T-helper 2 cell treated with Interferon-gamma antibody and Interleukin-4, amounts not matched to agents 100 ng/mL and 5 ng/mL, for 36 hours (primary cell): ENCODE measurements around the gene TSPAN10. TPM values are rescaled to one million over a fixed set of nuclear protein-coding genes. Genes with fewer than 3 reads are reported as not detected.
"Not testable (repeated sequence)": the region's sequence is repeated elsewhere in the genome, so short reads cannot be mapped to it uniquely, and the experiment has no call there.

Source experiments
- intact Hi-C: fragments of 100-400 bp; cut with micrococcal nuclease; formaldehyde crosslinking; loops from one replicate; pipeline ENCODE4 v1.15.1; 2023
- total RNA-seq: library from RNA; stranded (reverse); gene quantifications from 2 replicates; pipeline ENCODE4 v1.2.3, GENCODE V29; 2022

TSPAN10 gene
- total RNA-seq: 0.39 and 0.61 TPM in 2 replicates

GRCh38 chr17:81636505-81637288 is at the start of gene TSPAN10, which contains the start of gene NPLOC4:
Gene TSPAN10, plus strand, starts transcription at chr17:81637196. Its CDS starts 5,217 bp downstream, at chr17:81642413.
Gene NPLOC4, minus strand, starts transcription at chr17:81637112. Its CDS starts 182 bp downstream, at chr17:81636930.
- intact Hi-C loops: loop anchor here (2.0 kb wide), 1 partner anchor 30 kb away; the partner anchor contains the start of genes CCDC137 and OXLD1

GRCh38 chr17:81589612-81590011 is 47.4 kb upstream of the TSPAN10 start:
- intact Hi-C loops: no loop called here

GRCh38 chr17:81590121-81590520 is 46.9 kb upstream of the TSPAN10 start:
- intact Hi-C loops: no loop called here

GRCh38 chr17:81591971-81592370 is 45.0 kb upstream of the TSPAN10 start:
- intact Hi-C loops: no loop called here

GRCh38 chr17:81593105-81593871 is 43.7 kb upstream of the TSPAN10 start:
- intact Hi-C loops: no loop called here

GRCh38 chr17:81599719-81600486 is 37.1 kb upstream of the TSPAN10 start:
- intact Hi-C loops: loop anchor here (2.0 to 5.0 kb wide), 2 partner anchors 85 to 348 kb away; no protein-coding TSS in a partner anchor

GRCh38 chr17:81601525-81602120 is 35.4 kb upstream of the TSPAN10 start:
- intact Hi-C loops: loop anchor here (1.0 to 5.0 kb wide), 3 partner anchors 49 to 349 kb away; partner anchors contain the start of gene FAAP100

GRCh38 chr17:81603846-81604610 is 33.0 kb upstream of the TSPAN10 start:
- intact Hi-C loops: loop anchor here (5.0 kb wide), 1 partner anchor 352 kb away; no protein-coding TSS in a partner anchor

GRCh38 chr17:81607431-81607830 is 29.6 kb upstream of the TSPAN10 start:
- intact Hi-C loops: no loop called here

- intact Hi-C loops: no loop called here
These were observed 28.9 kb upstream of the TSPAN10 start for GRCh38 chr17:81608082-81608481.

- intact Hi-C loops: no loop called here
These were observed 28.4 kb upstream of the TSPAN10 start for GRCh38 chr17:81608605-81609004.

GRCh38 chr17:81609541-81610311 is 27.3 kb upstream of the TSPAN10 start:
- intact Hi-C loops: no loop called here

- intact Hi-C loops: no loop called here
These were observed 24.6 kb upstream of the TSPAN10 start for GRCh38 chr17:81612172-81612970.

GRCh38 chr17:81615401-81615930 is 21.5 kb upstream of the TSPAN10 start:
- intact Hi-C loops: no loop called here

GRCh38 chr17:81616877-81617276 is 20.1 kb upstream of the TSPAN10 start:
- intact Hi-C loops: no loop called here

GRCh38 chr17:81618307-81618706 is 18.7 kb upstream of the TSPAN10 start:
- intact Hi-C loops: not testable (repeated sequence)

GRCh38 chr17:81621494-81622130 is 15.4 kb upstream of the TSPAN10 start:
- intact Hi-C loops: no loop called here

GRCh38 chr17:81630274-81630673 is 6.7 kb upstream of the TSPAN10 start:
- intact Hi-C loops: no loop called here
